Testis (tissue), 3 donors: Measurements from ENCODE around the gene TAGLN2. TPM values are rescaled to one million over a fixed set of nuclear protein-coding genes. Genes with fewer than 3 reads are reported as not detected.
A peak's percentile ranks its signal among the peaks of the same experiment; 100 is the strongest.

Experiments used
- DNase-seq: peaks from one replicate; pipeline ENCODE4 v3.0.0-alpha.2; 2019
- H3K27ac ChIP-seq, 2 donors: fragments of 200-600 bp; sonication (generic); one replicate each; pipeline ENCODE4 v1.5.1; 2019
- H3K27me3 ChIP-seq: fragments of 200-600 bp; sonication (generic); one replicate; pipeline ENCODE4 v1.5.1; 2019
- H3K36me3 ChIP-seq: fragments of 200-600 bp; sonication (generic); one replicate; pipeline ENCODE4 v1.5.1; 2017; ENCODE audit warnings: low read depth; ENCODE audit errors: missing control alignments
- H3K4me1 ChIP-seq: fragments of 200-600 bp; sonication (generic); one replicate; pipeline ENCODE4 v1.5.1; 2019
- H3K4me3 ChIP-seq, 2 donors: fragments of 200-600 bp; sonication (generic); one replicate each; pipeline ENCODE4 v1.5.1; 2017 to 2019
- H3K9me3 ChIP-seq: fragments of 200-600 bp; sonication (generic); one replicate; pipeline ENCODE4 v1.5.1; 2017
- POLR2A ChIP-seq: fragments of 450-650 bp; IDR thresholded peaks from one replicate; pipeline ENCODE4 v1.6.1; 2017; ENCODE audit warnings: antibody characterized with exemption, mild to moderate bottlenecking, moderate library complexity
- WGBS, 2 donors: methylation state at CpG; one replicate each; pipeline ENCODE4 v1.1.5; 2018; 5-methylcytosine and 5-hydroxymethylcytosine counted together
- intact Hi-C: fragments of 100-400 bp; cut with DNase I; formaldehyde crosslinking; loops from one replicate; pipeline ENCODE4 v1.15.1; 2023; ENCODE audit warnings: low total_unique reads
- polyA plus RNA-seq: library from polyadenylated mRNA; stranded (reverse); fragments of 350-450 nt; fragmentation: Illumina TruSeq; extraction: RNeasy Lipid Tissue Mini Kit (QIAGEN cat#74804); gene quantifications from one replicate; pipeline ENCODE4 v1.2.3, GENCODE V29; 2014; ENCODE audit warnings: low read depth, low replicate concordance; ENCODE audit not compliant: insufficient read depth
- total RNA-seq, 2 donors: library from RNA; depleted of rRNA; stranded (reverse); fragments of >200 nt; gene quantifications; one replicate each; pipeline ENCODE4 v1.2.3, GENCODE V29; 2016
- TF ChIP-seq, protein P1 (sequence below), 3 experiments: fragments of 450-650 bp in 2 of 3; fragments of 200-600 bp in 1 of 3; sonication (generic) in 1 of 3; IDR thresholded peaks; one replicate each; pipeline ENCODE4 v1.5.1; 2016 to 2019; ENCODE audit warnings: antibody characterized with exemption in 3 of 3, mild to moderate bottlenecking in 2 of 3, moderate library complexity in 1 of 3

Gene TAGLN2
- total and polyA plus RNA-seq, 3 donors from 2014 or later: 204 to 389 (median 305) TPM

DNA sequence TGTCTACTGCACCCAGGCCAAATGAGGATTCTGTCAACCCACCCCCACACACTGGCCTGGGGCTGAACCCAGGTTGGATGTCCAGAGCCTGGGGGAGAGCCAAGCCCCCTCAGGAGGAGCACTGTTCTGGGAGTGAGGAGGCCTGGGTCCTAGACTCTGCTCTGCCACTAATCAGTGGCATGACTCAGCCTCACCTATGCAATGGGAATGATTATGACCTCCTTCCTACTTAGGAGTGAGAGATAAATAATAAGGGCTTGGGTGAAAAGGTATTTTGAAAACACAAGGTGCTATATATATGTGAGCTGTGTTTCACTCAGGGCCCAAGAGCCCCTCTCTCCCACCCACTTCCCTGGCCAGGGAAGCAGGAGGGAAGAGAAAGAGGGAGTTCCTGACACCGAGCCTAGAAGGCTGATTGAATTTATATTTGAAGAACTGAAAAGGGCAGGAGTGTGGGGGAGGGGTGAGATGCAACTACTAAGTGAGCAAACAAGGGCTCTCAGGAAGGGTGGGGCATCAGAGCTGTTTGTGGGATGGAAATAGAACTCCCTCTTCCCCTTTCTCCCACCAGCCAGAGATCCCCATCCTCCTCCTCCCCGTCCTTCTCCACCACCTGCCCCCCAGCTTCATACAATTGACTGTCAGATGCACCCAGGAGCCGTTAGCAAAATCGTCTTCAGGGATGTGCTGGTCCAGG is 11.9 kb upstream of the TAGLN2 start:
- Histone ChIP-seq H3K4me1 (peaks cover 3% of the 10 kb centered on the region), H3K9me3 (no peaks in the 10 kb centered on the region), H3K27me3 (no peaks in the 10 kb centered on the region), H3K27ac (no peak overlapping the region), H3K4me3 (no peak overlapping the region), H3K36me3 (no peaks in the 10 kb centered on the region)
- intact Hi-C loops: no loop called here
- no peak for TF ChIP-seq POLR2A
- 38 to 72% methylated on average over 4 of the region's 4 CpGs for WGBS, 2 donors
- no peak for DNase-seq

DNA sequence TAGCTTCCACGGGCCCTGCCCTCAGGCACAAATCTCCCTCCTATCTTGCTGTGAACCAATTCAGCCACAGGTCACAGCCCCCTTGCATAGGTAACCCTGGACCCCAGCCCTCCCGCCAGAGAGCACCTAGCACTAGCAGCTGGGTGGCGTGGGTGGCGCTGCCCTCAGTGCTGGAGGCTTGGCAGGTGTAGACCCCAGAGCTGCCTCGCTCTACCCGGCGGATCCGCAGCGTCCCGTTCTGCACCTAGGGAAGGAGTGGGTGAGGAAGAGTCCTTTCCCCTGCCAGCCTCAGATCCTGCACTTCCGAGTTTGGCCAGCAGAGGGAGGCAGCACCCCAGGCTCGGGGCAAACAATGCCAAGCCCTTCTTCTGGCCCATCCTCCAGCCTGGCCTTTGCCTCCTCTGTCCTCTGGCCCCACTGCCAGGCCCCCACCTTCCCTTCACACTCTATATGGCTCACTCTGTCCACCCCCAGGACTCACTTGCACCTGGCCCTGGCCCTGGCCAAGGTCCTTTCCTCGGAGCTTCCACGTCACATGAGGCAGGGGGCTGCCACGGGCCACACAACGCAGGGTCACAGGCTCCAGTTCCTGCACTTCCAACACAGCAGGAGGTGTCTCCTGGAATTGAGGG is 11.1 kb upstream of the TAGLN2 start:
- intact Hi-C loops: no loop called here
- Histone ChIP-seq H3K9me3 (no peaks in the 10 kb centered on the region), H3K4me3 (no peak overlapping the region), H3K27ac (no peak overlapping the region), H3K27me3 (no peaks in the 10 kb centered on the region), H3K4me1 (peaks cover 3% of the 10 kb centered on the region), H3K36me3 (no peaks in the 10 kb centered on the region)
- peak; percentile 74 for DNase-seq
- 29 to 36% methylated on average over 8 to 16 of the region's 16 CpGs for WGBS, 2 donors
- TF ChIP-seq, protein P1, sequence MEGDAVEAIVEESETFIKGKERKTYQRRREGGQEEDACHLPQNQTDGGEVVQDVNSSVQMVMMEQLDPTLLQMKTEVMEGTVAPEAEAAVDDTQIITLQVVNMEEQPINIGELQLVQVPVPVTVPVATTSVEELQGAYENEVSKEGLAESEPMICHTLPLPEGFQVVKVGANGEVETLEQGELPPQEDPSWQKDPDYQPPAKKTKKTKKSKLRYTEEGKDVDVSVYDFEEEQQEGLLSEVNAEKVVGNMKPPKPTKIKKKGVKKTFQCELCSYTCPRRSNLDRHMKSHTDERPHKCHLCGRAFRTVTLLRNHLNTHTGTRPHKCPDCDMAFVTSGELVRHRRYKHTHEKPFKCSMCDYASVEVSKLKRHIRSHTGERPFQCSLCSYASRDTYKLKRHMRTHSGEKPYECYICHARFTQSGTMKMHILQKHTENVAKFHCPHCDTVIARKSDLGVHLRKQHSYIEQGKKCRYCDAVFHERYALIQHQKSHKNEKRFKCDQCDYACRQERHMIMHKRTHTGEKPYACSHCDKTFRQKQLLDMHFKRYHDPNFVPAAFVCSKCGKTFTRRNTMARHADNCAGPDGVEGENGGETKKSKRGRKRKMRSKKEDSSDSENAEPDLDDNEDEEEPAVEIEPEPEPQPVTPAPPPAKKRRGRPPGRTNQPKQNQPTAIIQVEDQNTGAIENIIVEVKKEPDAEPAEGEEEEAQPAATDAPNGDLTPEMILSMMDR (IDR thresholded peaks at IDR 0.05): peak; percentile 94 to 100 (median 97)
- no peak for TF ChIP-seq POLR2A

DNA sequence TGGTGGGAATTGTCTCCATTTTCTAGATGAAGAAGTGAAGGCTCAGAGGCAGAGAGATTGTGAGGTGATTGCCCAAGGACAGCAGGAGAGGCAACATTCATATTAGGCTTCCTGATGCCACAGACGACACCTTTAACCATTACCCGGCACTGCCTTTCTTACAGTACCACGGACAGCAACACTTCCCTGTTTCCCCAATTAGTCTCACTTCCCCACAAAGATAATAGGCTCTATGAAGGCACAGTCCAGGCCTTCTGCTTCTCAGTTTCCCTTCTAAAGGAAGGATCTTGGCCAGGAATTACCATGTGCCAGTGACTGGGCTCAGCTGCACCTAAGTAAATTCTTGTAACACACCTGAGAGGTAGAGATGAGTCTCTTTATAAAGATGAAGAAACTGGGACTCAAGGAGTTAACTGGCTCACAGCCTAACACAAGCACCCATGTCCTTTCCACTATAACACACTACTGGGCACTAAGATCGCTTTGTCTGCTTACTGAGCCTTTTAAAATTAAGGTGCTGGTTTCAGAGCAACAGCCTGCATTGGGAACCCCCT is 10.5 kb upstream of the TAGLN2 start:
- H3K27ac ChIP-seq: no peak overlapping the region
- H3K36me3 ChIP-seq: no peaks in the 10 kb centered on the region
- H3K9me3 ChIP-seq: no peaks in the 10 kb centered on the region
- no peak for TF ChIP-seq POLR2A
- TF ChIP-seq, protein P1 (IDR thresholded peaks at IDR 0.05): no peak
- peaks cover 3% of the 10 kb centered on the region for H3K4me1 ChIP-seq
- H3K4me3 ChIP-seq: no peak overlapping the region
- H3K27me3 ChIP-seq: no peaks in the 10 kb centered on the region
- intact Hi-C loops: no loop called here
- no peak for DNase-seq
- WGBS, 2 donors: 69 to 74% methylated on average over 4 of the region's 4 CpGs

DNA sequence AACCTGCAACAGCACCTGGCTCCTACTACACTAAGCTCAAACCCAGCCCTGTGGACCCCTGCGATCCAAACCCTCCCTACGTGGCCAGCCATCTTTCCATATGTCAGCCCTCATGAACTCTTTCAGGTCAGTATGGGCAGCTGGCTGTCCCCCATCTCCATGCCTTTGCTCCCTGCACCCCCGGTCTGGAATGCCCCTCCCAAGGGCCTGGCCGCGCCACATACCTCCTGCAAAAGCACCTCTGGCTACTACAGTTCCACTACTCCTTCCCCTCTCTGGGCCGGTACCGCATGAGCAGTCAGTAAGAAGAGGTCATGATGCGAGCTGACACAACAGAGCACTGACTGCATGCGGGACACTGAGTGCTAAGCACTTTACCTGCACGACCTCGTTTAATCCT is 10.0 kb upstream of the TAGLN2 start:
- no peak for TF ChIP-seq POLR2A
- TF ChIP-seq, protein P1 (IDR thresholded peaks at IDR 0.05): no peak
- Histone ChIP-seq H3K4me3 (no peak overlapping the region), H3K36me3 (no peaks in the 10 kb centered on the region), H3K27ac (no peak overlapping the region), H3K4me1 (peaks cover 3% of the 10 kb centered on the region), H3K27me3 (no peaks in the 10 kb centered on the region), H3K9me3 (no peaks in the 10 kb centered on the region)
- intact Hi-C loops: no loop called here
- 93% methylated on average over 11 of the region's 11 CpGs for WGBS, 2 donors
- no peak for DNase-seq

DNA sequence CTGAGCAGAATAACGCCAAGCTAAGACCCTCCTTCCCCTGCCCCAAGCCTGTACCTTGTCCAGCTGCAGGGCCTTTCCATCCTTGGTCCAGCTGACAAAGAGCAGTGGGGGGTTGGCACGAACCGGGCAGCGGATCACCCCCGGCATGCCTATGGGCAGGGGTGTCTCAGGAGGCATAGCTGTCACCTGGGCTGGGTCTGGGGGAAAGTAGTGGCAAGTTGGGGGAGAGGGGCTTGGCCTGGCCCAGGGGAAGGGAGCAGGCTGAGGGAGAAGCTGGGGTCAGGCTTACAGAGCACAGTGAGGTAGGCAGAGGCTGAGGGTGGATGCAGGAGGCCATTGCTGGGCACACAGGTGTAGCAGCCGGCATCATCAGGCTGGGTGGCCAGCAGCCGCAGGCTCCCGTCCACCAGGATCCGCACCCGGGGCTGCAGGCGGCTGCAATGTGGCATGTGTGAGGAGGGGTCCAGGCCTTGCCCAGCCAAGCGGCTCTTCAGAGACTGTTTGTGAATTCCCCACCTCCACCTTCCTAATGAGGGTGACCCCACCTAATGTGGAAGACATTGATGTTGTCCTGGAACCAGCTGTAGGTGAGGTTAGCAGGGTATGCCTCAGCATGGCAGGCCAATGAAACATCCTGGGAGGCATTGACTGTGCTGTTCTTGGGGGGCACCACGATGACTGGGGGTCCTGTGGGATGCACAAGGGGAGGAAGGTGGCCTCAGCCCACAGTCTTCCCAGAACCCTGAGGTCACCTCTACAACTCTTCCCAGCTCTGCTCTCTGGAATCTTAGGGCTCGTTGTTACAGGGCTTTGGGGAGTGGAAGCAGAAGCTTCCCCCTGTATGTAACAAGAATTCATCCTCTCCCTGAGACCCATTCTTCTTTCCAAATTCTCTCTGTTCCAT is 9.1 kb upstream of the TAGLN2 start:
- Histone ChIP-seq H3K9me3 (no peaks in the 10 kb centered on the region), H3K4me1 (peaks cover 3% of the 10 kb centered on the region), H3K27me3 (no peaks in the 10 kb centered on the region), H3K4me3 (no peak overlapping the region), H3K27ac (no peak overlapping the region), H3K36me3 (no peaks in the 10 kb centered on the region)
- TF ChIP-seq, protein P1 (IDR thresholded peaks at IDR 0.05): no peak
- no peak for TF ChIP-seq POLR2A
- 89 to 95% methylated on average over 8 to 14 of the region's 14 CpGs for WGBS, 2 donors
- DNase-seq: no peak
- intact Hi-C loops: no loop called here
